Glomerular visceral epithelial cell (primary cell): ENCODE measurements around the gene SMARCA1.

Experiments
- DNase-seq: peaks from one replicate; pipeline ENCODE4 v3.0.0-alpha.2; 2016; ENCODE audit errors: extremely low spot score

SMARCA1 gene

GRCh38 chrX:129529685-129530281 lies 6.5 kb upstream of the SMARCA1 start:
- peak; percentile 12 for DNase-seq

DNA sequence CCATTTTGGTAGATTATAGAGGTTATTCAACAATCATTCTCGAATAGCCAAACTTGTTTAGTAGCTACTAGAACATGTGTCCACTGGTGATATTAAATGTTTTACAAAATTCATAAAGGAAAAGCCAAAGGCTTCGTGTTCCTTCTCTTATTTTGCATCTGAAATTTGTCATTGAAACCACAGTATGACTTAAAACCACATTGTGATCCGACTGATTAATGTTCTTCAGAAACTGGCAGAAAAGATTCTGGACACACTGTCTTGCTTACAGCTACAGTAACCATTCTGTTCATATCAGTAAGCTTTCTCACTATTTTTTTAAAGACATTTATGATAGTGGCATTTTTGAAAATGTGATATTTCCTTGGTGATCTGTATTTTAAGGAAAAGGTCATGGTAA lies 2.6 kb upstream of the SMARCA1 start:
- DNase-seq: no peak

- no peak for DNase-seq
Measured at GRCh38 chrX:129525162-129525561, 1.9 kb upstream of the SMARCA1 start.

DNA sequence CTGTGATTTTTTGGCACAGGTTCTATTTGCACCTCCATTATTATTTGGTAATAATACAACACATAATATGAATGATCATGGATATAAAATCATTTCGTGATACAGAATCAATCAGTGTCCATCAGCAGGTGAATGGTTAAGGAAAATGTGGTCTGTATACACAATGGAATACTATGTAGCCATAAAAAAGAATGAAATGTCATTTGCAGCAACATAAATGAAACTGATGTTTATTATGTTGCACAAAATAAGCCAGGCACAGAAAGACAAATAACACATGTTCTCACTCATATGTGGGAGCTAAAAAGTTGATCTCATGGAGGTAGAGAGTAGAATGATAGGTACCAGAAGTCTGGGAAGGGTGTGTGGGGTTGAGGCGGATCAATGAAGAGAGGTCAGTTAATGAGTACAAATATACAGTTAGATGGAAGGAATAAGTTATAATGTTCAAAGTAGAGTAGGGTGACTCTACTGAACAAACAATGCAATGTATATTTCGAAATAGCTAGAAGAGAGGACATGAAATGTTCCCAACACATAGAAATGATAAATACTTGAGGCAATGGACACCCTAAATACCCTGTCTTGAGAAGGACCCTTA lies 1.1 kb upstream of the SMARCA1 start:
- DNase-seq: no peak

GRCh38 chrX:129522184-129523078 lies 859 bp downstream of the SMARCA1 start:
- DNase-seq: peak; percentile 68

DNA sequence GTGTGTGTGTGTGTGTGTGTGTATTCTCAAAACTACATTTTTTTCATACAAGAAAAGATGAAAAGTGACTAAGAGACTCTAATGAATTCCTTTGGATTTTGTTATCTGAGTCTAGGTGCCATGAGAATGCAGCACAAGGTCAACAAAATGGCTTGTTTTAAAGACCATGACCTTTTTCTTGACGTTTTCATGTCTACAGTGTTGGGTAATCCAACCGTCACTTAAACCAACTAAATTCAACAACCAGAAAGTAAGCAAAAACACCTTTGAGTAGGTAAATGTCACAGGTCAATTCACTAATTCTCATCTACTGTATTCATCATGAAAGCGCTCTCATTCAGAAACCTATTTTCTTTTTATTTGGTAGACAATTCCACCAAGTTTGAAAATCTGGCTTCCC lies 3.1 kb downstream of the SMARCA1 start:
- no peak for DNase-seq

- no peak for DNase-seq
Measured at GRCh38 chrX:129516402-129516801, 6.9 kb downstream of the SMARCA1 start.

GRCh38 chrX:129512409-129512808 lies 10.9 kb downstream of the SMARCA1 start:
- DNase-seq: no peak

- DNase-seq: no peak
Measured at GRCh38 chrX:129511689-129512088, 11.6 kb downstream of the SMARCA1 start.

GRCh38 chrX:129510331-129510730 lies 13.0 kb downstream of the SMARCA1 start:
- DNase-seq: no peak

GRCh38 chrX:129497146-129497843 lies 26.0 kb downstream of the SMARCA1 start:
- DNase-seq: no peak

DNA sequence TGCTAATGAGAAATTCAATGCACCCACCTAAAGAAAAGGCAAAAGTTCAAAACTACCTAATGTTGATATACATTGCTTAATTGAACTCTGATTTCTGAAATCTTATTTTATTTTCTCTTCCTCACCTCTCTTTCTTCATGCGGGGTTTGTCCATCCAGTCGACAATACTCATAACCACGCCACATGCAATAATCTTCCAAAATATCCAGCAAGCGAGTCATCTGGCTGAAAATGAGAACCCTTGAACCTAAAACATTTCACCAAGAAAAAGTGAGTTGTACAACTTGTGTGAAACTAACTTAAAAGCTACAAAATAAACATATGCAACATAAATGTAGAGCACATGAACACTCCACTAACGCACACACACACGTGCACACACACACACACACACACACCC lies 26.7 kb downstream of the SMARCA1 start:
- DNase-seq: no peak

DNA sequence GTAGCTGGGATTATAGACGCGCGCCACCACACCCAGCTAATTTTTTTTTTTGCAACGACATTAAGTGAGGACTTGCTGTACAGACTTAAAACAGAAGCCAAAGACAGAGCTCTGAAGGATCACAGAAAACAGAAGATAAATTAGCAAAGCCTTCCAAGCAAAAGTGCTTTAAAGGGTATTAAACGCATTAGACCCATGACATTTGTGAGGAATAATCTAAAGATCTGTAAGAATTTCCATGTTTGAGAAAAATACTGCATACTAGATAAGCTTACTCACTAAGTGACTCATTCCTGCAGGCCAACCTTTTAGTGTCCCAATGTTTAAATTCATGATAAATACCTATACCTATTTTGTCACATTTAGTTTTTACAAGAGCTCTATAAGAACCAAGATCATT lies 27.4 kb downstream of the SMARCA1 start:
- DNase-seq: no peak

DNA sequence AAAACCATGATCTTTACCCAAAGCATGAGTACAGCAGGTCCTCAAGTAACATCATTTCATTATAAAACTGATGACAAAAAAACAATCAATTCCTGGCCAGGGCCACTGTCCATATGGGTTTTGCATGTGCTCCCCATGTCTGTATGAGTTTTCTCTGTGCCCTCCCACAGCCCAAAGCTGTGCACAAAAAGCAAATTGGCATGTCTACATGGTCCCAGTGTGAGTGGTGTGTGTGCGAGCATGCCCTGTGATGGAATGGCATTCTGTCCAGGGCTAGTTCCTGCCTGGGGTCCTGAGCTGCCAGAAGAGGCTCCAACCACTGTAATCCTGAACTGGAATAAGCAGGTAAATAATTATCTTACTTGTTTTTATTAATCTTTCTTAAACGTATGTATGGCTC lies 28.4 kb downstream of the SMARCA1 start:
- no peak for DNase-seq

- DNase-seq: no peak
Measured at GRCh38 chrX:129493643-129494042, 29.6 kb downstream of the SMARCA1 start.

DNA sequence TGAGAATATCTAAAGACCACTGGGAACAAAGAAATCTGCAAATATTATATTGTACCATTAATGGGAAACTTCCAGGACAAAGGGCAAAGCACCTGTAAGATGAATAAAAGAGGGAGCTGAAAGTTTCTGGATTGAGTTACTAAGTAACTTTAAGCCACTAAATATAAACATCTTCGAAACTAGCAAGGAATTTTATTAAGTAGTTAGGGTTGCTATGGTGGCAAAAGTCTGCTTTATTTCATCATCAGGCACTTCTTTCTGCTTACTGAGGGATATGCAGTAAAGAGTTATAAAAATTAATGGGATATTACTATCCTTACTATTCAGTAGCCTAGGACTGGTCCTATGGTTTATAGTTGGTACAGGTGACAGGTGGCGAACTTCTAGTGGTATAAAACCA lies 33.0 kb downstream of the SMARCA1 start:
- DNase-seq: no peak

DNA sequence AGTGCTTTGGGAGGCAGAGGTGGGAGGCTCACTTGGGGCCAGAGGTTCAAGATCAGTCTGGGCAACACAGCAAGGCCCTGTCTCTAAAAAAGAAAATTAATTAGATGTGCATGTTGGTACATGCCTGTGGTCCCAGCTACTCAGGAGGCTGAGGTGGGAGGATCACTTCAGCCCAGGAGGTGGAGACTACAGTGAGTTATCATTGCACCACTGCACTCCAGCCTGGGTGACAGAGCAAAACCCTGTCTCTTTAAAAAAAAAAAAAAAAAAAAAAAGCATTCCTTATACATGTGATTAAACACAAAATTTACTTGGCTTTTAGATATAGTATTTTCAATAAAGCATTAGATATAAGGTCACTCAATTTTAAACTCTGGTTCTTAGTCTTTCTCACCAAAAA lies 34.9 kb downstream of the SMARCA1 start:
- no peak for DNase-seq

GRCh38 chrX:129480889-129481288 lies 42.4 kb downstream of the SMARCA1 start:
- no peak for DNase-seq

DNA sequence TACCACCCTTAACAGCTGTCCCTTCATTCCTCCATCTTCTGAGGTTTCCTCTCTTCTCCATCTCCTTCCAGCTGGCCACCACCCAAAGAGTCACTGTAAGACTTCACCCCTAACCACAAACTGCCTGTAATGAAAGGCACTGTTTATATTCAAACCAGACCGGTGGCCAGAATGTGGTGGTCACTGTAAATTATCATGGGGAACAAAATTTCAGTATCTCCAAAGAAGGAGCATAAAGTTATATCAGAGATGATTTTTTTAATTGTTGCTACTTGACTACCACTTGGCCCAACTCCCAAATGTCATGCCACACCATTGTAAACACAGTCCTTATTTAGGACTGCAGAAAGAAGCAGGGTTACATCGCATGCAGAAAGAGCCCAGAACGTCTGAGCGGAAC lies 44.8 kb downstream of the SMARCA1 start:
- DNase-seq: no peak

DNA sequence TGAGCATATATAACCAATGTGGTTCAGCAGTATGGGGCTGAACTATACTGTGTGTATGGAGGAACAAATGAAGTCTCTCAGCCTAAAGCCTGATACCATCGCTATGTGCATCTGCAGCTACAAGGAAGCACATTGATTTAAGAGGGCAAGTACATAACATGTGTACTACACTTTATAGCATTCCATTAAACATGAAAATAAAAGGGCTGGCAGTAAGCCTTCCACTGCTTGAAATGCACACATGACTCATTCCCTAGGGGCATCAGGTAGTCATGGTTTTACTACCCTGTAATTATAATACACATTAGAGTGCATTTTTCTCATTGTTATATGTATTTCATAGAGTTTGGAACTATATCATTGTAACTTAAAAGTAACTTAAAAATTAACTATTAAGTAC lies 51.2 kb downstream of the SMARCA1 start:
- no peak for DNase-seq

GRCh38 chrX:129462707-129463106 lies 60.6 kb downstream of the SMARCA1 start:
- no peak for DNase-seq

DNA sequence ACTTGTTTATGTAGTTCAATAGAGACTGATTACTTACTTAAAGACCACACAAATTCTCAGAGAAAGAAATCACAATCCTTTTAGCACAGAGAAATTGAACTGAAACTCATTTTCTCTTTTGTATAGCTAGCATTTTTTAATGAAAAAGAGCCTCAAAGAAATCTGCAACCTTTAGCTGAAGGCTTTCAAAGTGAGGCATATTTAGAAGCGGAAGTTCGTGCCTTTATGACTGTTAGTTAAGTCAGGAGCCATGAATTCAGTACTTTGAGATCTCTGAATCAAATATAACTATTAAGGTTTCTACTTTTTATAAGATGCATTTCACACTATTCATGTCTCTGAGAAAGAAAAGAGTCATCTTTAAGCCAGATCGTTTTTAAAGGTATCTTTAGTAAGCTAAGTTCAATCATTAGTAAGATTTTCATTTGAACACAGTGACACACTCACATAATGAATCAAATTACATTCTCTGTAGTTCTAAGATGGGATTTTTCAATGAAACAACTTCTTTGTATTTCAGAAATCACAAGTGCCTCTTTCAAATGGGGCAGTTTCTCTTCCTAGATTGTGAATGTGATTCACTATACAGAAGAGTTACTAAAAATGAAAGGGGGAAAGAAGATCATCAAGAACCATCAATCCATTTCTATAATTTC lies 61.4 kb downstream of the SMARCA1 start:
- DNase-seq: no peak
